Smooth muscle cell (in vitro differentiated cells): ENCODE results near the gene GPR89B. TPM values are rescaled to one million over a fixed set of nuclear protein-coding genes. Genes with fewer than 3 reads are reported as not detected.
"Not testable (repeated sequence)": the region's sequence is repeated elsewhere in the genome, so short reads cannot be mapped to it uniquely, and the experiment has no call there.

Source experiments
- DNase-seq: peaks from one replicate; lab custom pipeline; 2025; ENCODE audit not compliant: unreplicated experiment; lab: John Stamatoyannopoulos, UW
- H2AFZ ChIP-seq: fragments of 200-600 bp; sonication (generic); 2 replicates; pipeline ENCODE4 v1.6.0; 2016; ENCODE audit warnings: antibody characterized with exemption, low read depth, mild to moderate bottlenecking
- H3F3A ChIP-seq: fragments of 200-600 bp; sonication (generic); 2 replicates; pipeline ENCODE4 v1.6.0; 2017; ENCODE audit warnings: antibody characterized with exemption, low read depth
- H3K27ac ChIP-seq: fragments of 200-600 bp; sonication (generic); 2 replicates; pipeline ENCODE4 v1.5.1; 2016; ENCODE audit warnings: low read depth, mild to moderate bottlenecking
- H3K27me3 ChIP-seq: fragments of 200-600 bp; sonication (generic); 2 replicates; pipeline ENCODE4 v1.6.1; 2016; ENCODE audit warnings: low read depth, mild to moderate bottlenecking
- H3K36me3 ChIP-seq: fragments of 200-600 bp; sonication (generic); 2 replicates; pipeline ENCODE4 v1.5.1; 2016; ENCODE audit warnings: low read depth
- H3K4me1 ChIP-seq: fragments of 200-600 bp; sonication (generic); 2 replicates; pipeline ENCODE4 v1.5.1; 2016; ENCODE audit warnings: low read depth
- H3K4me2 ChIP-seq: fragments of 200-600 bp; sonication (generic); 2 replicates; pipeline ENCODE4 v1.6.0; 2016; ENCODE audit warnings: mild to moderate bottlenecking
- H3K4me3 ChIP-seq: fragments of 200-600 bp; sonication (generic); 2 replicates; pipeline ENCODE4 v1.5.1; 2016; ENCODE audit warnings: mild to moderate bottlenecking
- H3K79me2 ChIP-seq: fragments of 200-600 bp; sonication (generic); 2 replicates; pipeline ENCODE4 v1.6.0; 2016; ENCODE audit warnings: low read depth, mild to moderate bottlenecking
- H3K9ac ChIP-seq: fragments of 200-600 bp; sonication (generic); 2 replicates; pipeline ENCODE4 v1.6.0; 2016; ENCODE audit warnings: low read depth
- H3K9me3 ChIP-seq: fragments of 200-600 bp; sonication (generic); replicated peaks from 2 replicates; pipeline ENCODE4 v1.5.1; 2016; ENCODE audit warnings: low read depth
- H4K20me1 ChIP-seq: fragments of 200-600 bp; sonication (generic); 2 replicates; pipeline ENCODE4 v1.6.0; 2016; ENCODE audit warnings: low read depth
- WGBS: methylation state at CpG from one replicate; pipeline ENCODE4 v1.1.7; 2016; ENCODE audit warnings: low lambda C conversion rate; 5-methylcytosine and 5-hydroxymethylcytosine counted together
- polyA plus RNA-seq: library from polyadenylated mRNA; unstranded; fragments of >200 nt; fragmentation: Nextera tagmentation; extraction: Ambion mirVana; gene quantifications from 2 replicates; pipeline ENCODE4 v1.2.1, GENCODE V29; 2016
- small RNA-seq: library from RNA; depleted of rRNA; stranded (forward); fragments of <200 nt; gene quantifications from one replicate; pipeline ENCODE3, GENCODE V24; 2014
- total RNA-seq: library from RNA; depleted of rRNA; stranded (reverse); fragments of >200 nt; gene quantifications from 2 replicates; pipeline ENCODE4 v1.2.3, GENCODE V29; 2014

Gene GPR89B
- total and polyA plus RNA-seq, 2 experiments from 2014 or later, result 15.6 to 28.6 TPM

- 9% methylated on average over 12 of the region's 16 CpGs for WGBS
- H2AFZ ChIP-seq, H3K9ac ChIP-seq, H3K36me3 ChIP-seq, H3K27me3 ChIP-seq, H4K20me1 ChIP-seq, H3K9me3 ChIP-seq, H3K27ac ChIP-seq, H3K79me2 ChIP-seq, DNase-seq, H3F3A ChIP-seq, H3K4me1 ChIP-seq: not testable (repeated sequence)
- Histone ChIP-seq H3K4me2 (peak overlapping the region; percentile 68), H3K4me3 (peak overlapping the region; percentile 38)
These were observed 104.9 kb downstream of the GPR89B start for GRCh38 chr1:148033147-148033546.

GRCh38 chr1:148037850-148038461 is 109.7 kb downstream of the GPR89B start:
- H3F3A ChIP-seq, H4K20me1 ChIP-seq, H3K4me1 ChIP-seq, H3K36me3 ChIP-seq, DNase-seq, H3K27me3 ChIP-seq, H3K9ac ChIP-seq, H2AFZ ChIP-seq, H3K79me2 ChIP-seq, H3K9me3 ChIP-seq: not testable (repeated sequence)
- Histone ChIP-seq H3K4me3 (peak overlapping the region; percentile 47), H3K27ac (peak overlapping the region; percentile 81), H3K4me2 (peak overlapping the region; percentile 76)
- WGBS, result 9% methylated on average over 8 of the region's 21 CpGs

GRCh38 chr1:148038462-148039333 is 110.5 kb downstream of the GPR89B start:
- H3K79me2 ChIP-seq, H3F3A ChIP-seq, DNase-seq, H3K36me3 ChIP-seq, H3K27me3 ChIP-seq, H2AFZ ChIP-seq, H4K20me1 ChIP-seq, H3K9me3 ChIP-seq, H3K4me1 ChIP-seq: not testable (repeated sequence)
- Histone ChIP-seq H3K27ac (peak overlapping the region; percentile 81), H3K4me3 (peak overlapping the region; percentile 47), H3K9ac (peak overlapping the region; percentile 91), H3K4me2 (peak overlapping the region; percentile 76)
- 1% methylated on average over 16 of the region's 38 CpGs for WGBS

Small RNAs within 50 kb of the gene (small RNA-seq; reads per million reads assigned to genes)
- gene RNU1-129P (0.08 reads per million), gene RNVU1-7 (62.0 reads per million, percentile 97 among the genes with 10 or more reads in this experiment)

Other genes with a start within 250 kb of the GPR89B start
- gene GJA5, start 167.8 kb upstream of the GPR89B start, total RNA-seq, result 1.7 and 2.8 TPM in 2 replicates
- gene GJA5, start 167.8 kb upstream of the GPR89B start, polyA plus RNA-seq, result 0.18 and 2.0 TPM in 2 replicates
- gene GJA8, start 25.6 kb upstream of the GPR89B start, total RNA-seq, result not detected in 2 replicates
- gene GJA8, start 25.6 kb upstream of the GPR89B start, polyA plus RNA-seq, result not detected in 2 replicates
- gene NBPF11, start 223.9 kb downstream of the GPR89B start, total RNA-seq, result 6.7 and 7.8 TPM in 2 replicates
- 5.3 and 6.2 TPM in 2 replicates for gene NBPF11, start 223.9 kb downstream of the GPR89B start, polyA plus RNA-seq